NCI-H2227 treated with DMSO at 0.1 percent for 48 hours (cell line): ENCODE results near the gene CLIP3.
A peak's percentile ranks its signal among the peaks of the same experiment; 100 is the strongest.
"Not testable (repeated sequence)": the region's sequence is repeated elsewhere in the genome, so short reads cannot be mapped to it uniquely, and the experiment has no call there.

Experiments
- DNase-seq: peaks from one replicate; lab custom pipeline; 2025; lab: John Stamatoyannopoulos, UW

Gene CLIP3, protein sequence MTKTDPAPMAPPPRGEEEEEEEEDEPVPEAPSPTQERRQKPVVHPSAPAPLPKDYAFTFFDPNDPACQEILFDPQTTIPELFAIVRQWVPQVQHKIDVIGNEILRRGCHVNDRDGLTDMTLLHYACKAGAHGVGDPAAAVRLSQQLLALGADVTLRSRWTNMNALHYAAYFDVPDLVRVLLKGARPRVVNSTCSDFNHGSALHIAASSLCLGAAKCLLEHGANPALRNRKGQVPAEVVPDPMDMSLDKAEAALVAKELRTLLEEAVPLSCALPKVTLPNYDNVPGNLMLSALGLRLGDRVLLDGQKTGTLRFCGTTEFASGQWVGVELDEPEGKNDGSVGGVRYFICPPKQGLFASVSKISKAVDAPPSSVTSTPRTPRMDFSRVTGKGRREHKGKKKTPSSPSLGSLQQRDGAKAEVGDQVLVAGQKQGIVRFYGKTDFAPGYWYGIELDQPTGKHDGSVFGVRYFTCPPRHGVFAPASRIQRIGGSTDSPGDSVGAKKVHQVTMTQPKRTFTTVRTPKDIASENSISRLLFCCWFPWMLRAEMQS

DNA sequence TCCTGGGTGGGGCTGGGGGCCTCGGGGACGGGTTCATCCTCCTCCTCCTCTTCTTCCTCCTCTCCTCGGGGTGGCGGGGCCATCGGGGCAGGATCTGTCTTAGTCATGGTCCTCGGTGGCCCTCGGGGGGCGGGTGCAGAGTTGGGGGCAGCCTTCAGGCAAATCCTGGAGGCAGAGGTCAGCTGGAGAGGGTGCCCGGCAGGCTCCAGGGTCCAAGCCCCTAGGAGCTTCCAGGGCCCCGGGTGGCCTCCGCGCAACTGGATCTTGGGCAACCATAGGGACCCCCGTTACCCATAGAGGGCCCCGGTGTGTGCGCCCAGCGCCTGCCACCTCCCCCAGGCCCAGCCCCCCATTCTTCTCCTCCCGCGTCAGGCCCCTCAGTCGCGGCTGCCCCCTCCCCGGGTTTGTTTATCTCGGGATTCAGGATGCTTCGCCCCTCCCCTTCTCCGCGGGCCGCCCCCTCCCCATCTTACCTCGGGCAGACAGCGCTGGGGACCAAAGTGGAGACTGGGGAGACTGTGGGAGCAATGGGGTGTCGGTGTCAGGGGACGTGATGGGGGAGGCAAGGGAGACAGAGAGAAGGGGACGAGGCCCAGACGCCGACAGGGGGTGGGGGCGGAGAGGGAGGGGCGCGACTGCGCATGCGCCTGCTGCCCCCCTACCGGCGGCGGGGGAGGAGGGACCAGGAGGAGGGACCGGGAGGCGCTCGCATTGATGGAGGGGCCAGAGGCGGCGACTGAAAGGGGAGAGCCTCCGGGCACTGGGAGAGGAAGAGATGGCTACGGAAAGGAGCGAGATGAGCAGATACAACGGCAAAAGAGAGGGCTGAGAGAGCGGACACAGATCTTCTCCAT, at the start of gene CLIP3:
Gene CLIP3, minus strand, starts transcription at position 623 of the 854 bp plus-strand sequence. Its CDS starts 516 bp downstream, at position 107.
- DNase-seq, result peak; percentile 98

DNA sequence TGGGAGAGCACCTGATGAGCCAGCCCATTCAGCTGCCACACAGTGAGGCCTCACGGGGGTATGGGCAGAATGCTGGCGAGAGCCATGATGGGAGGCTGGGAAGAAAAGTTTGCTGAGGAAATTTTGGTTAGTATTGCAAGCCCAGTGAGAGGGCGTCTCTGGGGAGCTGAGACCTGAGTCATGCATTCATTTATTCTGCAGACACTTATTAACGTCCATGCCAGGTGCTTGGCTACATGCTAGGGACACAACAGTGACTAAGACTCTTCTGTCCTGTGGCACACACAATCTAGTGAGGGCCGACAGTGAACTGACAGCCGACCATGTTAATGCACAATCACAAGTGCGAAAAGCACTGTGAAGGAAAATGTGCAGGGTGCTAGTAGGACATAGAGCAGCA, 49.2 kb upstream of the CLIP3 start:
- no peak for DNase-seq

DNA sequence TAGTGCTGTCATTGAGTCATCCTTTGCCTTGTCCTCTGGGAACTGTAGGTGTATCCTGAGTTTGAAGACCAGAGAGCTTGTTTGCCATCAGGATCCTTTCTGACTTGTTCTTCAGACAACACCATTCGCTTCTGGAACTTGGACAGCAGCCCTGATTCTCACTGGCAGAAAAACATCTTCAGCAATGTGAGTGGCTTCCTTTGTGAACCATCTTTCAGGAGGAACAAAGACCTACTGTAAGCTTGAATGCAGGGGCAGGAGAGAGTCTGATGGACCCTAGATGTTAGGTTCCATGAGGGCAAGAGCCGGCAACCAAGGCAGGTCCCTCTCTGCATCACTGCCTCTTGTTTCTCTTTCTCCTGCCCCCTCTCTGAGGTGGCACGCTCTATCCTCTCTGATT, 48.7 kb upstream of the CLIP3 start:
- no peak for DNase-seq

DNA sequence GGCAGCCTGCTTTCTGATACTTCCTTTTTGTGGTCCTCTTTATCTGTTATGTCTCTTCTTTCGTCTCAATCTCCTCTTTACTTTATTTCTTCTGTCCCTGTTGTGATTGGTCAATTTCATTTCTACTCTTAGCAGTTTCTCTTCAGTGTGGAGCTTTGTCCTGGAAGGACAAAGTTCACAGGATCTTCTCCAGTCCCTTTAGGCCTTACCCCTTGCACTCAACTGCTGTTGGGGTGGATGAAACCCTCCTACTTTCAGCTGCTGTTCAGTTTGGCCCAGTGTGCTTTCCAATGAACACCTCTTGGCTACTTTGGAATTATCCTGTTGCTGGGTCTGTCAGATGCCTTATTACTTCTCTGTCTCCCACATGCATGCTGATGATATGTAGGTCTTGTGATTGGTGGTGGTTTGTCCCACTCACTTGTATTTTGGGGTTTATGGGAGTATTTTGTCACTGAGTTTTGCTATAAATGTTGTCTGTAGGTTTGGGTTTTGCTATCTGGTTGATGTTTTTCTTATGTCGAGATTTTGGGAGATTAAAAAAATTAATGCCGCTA, 46.8 kb upstream of the CLIP3 start:
- no peak for DNase-seq

DNA sequence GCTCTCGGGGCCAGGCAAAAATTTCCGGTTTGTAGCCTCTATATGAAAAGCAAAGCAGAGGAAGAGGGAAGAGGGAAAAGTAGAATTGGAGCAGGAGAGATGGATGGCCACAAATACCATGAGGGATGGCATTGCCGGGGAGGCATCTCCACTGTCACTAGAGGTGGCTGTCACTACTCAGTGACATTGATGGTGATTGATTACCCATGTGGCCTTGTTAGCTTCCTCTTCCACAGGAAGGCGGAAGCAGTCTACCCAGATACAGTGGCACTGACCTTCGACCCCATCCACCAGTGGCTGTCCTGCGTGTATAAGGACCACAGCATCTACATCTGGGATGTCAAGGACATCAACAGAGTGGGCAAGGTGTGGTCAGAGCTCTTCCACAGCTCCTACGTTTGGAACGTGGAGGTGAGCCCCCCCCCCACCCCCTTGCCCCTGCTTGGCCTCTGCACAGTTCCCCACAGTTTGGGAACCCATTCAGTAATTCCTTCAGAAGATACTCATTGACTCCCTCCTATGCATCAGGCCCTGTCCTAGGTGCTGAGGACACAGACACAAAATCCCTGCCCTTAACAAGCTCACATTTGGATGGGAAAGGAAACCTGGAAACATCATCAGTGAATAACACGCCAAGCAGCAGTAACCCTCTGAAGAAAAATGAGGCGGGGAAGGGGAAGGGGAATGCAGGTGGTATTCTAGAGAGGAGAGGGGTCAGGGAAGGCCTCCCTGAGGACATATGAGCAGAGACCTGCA, 40.6 kb upstream of the CLIP3 start:
- DNase-seq, result no peak

DNA sequence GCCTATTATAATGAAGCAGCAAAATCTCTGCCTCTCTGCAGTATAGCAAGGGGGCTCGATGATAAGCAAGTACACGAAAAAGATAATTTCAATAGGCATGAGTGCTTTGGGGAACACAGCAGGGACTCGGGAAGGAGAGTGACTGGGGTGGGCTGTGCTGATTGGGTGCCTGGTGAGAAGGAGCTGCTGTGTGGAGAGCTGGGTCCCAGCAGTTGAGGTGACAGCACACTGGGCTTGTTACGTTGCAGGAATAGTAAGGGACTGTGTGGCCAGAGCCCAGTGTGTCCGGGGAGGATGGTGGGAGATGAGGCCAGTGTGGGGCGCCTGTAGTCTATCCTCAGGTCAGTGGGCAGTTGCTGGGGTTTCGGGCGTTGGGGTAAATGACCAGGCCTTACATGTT, 39.4 kb upstream of the CLIP3 start:
- DNase-seq, result no peak

DNA sequence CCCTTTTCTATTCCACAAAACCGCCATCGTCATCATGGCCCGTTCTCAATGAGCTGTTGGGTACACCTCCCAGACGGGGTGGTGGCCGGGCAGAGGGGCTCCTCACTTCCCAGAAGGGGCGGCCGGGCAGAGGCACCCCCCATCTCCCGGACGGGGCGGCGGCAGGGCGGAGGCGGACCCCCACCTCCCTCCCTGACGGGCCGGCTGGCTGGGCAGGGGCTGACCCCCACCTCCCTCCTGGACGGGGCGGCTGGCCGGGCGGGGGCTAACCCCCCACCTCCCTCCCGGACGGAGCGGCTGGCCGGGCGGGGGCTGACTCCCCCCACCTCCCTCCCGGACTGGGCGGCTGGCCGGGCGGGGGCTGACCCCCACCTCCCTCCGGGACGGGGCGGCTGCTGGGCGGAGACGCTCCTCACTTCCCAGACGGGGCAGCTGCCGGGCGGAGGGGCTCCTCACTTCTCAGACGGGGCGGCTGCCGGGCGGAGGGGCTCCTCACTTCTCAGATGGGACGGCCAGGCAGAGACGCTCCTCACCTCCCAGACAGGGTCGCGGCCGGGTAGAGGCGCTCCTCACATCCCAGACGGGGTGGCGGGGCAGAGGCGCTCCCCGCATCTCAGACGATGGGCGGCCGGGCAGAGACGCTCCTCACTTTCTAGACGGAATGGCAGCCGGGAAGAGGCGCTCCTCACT, 36.3 kb upstream of the CLIP3 start:
- not testable (repeated sequence) for DNase-seq

DNA sequence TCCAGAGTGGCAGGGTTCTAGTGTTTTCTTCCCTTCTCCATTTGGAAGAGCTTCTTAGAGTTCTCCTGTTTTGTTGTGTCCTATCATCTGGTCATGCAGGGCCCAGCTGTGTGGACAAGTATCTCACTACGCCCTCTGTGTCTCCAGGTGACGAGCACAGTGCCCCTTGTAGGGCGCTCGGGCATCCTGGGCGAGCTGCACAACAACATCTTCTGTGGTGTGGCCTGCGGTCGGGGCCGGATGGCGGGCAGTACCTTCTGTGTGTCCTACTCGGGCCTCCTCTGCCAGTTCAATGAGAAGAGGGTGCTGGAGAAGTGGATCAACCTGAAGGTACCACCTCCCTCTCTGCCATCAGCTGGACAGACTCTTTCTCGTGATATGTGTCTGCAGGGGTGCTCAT, 35.0 kb upstream of the CLIP3 start:
- no peak for DNase-seq

DNA sequence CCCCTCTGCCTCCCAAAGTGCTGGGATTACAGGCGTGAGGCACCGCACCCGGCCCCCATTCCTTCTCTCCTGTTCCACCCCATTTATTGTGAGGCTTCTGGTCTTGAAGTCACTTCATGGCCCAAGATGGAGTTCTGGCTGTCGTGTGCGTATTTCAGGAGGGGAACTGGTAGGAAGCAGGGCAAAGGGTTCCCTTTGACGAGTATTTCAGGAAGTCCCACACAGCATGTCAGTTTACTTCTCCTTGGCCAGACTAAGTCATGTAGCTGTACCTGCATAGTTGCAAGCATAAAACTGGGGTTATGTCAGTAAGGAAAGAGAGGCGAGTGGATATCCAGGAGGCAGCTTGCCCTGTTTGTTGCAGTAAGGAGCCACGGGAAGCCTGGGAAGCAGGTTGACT, 32.2 kb upstream of the CLIP3 start:
- no peak for DNase-seq

DNA sequence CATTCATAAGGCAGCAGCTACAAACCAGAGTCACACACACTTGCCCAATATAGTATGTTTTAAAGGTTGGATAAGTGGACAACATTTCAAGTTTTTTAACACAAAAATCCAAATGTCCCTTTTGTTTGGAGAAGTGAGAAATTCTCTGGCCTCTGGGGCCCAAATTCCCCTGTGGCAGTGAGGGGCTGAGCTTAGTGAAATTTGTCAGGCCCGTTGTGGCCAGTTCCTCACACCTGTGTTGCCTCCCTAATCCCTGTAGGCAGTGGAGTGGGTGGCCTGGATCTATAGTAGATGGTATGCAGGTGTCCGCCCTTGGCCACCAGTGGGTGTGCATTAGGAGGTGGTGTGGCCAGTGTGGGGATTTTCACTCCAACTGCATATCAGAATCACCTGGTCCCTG, 28.7 kb upstream of the CLIP3 start:
- DNase-seq, result no peak

DNA sequence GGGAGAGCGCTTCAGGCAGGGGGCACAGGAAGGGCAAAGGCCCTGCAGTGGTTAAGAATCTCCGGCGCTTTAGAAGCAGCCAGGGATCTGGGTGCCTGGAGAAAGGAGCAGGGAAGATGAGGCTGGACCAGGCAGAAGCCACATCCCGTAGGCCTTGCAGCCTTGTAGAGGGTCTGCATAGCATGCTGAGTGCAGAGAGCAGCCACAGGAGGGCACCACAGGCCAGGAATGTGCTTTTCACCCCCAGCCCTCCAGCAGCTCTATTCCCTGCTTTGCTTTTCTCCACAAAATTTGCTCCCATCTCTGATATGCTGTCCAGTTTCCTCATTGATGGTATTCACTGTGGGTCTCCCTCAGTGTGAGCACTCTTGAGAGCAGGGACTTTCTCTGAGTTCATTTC, 27.8 kb upstream of the CLIP3 start:
- peak; percentile 40 for DNase-seq

DNA sequence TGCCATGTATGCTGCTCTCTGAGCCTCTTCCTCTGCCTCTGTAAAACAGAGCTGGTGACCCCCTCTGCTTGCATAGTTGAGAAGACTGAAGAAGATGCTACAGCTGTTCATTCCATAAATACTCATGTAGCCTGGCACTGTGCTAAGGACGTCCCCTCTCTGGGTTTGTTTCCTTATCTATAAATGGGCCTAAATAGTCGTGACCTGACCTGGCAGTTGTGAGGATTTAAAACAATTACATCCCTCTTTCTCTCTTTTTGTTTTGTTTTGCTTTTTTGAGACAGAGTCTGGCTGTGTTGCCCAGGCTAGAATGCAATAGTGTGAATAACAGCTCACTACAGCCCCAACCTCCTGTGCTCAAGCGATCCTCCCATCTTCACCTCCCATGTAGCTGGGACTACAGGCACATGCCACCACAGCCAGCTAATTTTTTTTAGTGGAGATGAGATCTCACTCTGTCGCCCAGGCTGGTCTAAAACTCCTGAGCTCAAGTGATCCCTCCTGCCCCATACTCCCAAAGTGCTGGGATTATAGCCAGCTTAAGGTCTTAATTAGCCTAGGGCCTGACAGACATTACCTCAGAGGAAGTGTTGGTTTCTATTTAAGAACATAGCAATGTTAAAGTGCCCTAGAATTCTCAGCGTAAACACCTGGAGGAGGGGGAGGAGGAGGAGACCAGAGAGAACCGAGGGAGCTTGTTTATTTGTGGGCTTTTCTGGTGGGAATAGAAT, 26.7 kb upstream of the CLIP3 start:
- DNase-seq, result no peak

DNA sequence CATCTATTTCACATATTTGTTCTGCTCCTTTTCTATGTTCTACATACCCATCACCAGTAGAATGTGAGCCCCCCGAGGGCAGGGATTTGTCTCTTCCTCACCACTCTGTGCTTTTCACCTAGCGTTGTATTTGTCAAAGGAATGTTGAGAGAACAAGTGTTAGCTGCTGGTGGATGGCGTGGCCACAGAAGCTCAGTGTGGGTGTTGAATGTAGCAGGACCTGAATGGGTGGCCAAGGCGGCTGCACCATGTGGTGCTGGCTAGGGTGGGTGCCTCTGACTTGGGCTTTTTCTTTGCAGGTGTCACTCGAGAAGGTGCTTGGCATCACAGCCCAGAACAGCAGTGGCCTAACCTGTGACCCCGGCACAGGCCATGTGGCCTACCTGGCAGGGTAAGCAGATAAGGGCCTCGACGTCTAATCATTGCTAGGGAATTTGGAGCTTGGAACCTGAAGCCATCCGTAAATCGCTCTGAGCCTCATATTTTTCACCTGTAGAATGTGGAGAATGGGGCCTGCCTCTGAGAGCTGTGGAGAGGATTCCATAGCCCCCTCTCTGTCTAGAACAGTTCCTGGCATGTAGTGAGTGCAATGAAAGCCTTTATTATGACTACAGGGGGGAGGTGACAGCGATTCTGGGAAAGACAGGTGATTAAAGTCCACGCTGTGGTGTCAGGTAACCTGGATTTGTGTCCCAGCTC, 26.0 kb upstream of the CLIP3 start:
- no peak for DNase-seq

DNA sequence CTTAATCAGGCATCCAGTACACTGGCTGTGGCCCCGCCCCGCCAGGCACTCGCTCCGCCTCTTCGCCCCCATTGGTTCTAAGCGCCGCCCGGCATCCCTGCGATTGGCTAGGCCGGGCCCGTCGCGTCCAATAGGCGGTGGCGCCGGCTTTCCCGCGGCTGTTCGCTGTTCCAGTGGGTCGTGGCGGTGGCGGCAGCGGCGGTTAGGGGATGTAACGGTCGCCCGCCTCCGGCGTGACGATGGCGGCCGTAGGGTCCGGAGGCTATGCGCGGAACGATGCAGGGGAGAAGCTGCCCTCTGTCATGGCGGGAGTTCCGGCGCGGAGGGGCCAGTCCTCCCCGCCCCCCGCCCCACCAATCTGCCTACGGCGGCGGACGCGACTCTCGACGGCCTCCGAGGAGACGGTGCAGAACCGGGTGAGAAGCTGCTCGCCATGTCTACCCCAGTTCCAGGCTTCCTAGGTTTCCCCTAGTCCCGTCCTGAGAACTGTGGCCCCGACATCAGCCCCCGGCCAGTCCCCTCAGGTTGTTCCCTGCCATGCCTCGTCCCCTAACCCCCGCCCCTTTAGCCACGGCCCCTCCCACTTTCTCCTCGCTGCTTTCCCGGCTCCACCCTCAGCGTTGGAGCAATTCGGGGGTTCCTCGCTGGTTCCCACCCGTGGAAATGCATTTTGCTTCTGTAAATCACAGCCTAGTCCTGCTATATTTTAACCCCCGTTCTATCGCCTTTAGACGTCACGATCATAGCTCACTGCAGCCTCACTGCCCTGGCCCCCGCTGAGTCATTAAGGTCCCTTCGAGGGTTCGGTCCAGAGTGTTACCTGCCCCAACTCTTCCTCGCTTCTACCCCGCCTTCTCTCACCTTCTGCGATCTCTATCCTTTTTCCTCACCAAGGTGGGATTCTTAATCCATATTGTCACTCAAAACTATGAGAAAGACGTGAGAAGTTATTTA, 22.3 kb upstream of the CLIP3 start, which contains the start of gene WDR62:
Gene WDR62, plus strand, starts transcription at position 165 of the 954 bp plus-strand sequence. Its CDS starts 75 bp downstream, at position 240.
- peak; percentile 100 for DNase-seq

DNA sequence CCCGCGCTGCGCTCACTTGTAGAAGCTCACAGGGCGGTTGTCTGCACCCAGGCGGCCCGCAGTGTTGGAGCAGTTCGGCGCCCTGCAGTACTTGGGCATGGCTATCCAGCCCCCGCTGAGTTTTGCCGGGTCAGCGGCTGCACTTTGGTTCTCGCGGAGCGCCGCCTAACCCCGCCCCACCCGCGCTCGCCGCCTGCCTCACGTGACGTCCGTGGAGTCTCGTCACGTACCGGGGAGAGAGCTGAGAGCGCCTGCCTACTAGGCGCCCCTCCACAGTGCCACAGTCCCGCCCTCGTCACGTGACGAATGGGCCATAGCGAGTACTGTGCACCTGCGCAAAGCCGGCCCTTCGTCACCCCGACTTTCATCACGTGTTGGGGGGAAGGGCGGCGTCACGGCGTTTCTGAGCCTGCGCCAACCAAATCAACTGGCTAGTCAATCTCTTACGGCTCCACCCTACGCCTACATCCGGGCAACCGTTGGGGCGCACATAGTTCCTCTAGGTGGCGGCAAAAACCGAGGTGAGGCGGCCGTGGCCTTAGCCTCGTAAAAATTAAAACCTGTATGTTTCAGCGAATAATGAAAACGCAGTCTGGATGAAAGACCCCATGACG, 21.6 kb upstream of the CLIP3 start, which contains the start of gene THAP8:
Gene THAP8, minus strand, starts transcription at position 167 of the 614 bp plus-strand sequence. Its CDS starts 68 bp downstream, at position 99.
- DNase-seq, result peak; percentile 100

DNA sequence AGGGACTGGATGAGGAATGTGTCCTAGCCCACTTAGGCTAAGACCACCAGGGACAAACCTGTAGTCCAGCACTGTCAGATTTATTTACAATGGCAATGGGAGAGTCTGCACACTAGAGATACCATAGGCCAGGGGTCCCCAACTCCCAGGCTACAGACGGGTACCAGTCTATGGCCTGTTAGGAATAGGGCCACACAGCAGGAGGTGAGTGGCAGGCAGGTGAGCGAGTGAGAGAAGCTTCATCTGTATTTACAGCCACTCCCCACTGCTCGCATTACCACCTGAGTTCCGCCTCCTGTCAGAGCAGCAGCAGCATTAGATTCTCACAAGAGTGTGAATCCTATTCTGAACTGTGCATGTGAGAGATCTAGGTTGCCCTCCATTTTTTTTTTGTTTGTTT, 19.0 kb upstream of the CLIP3 start:
- DNase-seq, result no peak

DNA sequence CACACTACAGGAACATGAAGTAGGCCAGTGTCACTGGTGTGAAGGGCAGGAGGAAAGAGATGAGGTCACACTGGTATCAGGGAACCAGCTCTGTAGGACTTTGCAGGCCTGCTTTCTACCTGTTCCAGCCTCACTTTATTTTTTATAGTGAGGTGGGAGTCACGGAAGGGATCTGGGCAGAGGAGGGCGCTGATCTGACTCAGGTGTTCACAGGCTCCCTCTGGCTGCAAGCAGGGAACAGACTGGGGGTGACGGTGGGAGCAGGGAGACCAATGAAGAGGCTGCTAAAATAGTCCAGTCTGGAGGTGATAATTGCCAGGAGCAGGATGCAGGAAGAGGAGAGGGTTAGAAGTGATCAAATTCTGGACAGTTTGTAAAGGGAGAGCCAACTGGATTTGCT, 18.6 kb upstream of the CLIP3 start:
- peak; percentile 62 for DNase-seq
